ENCODE measurements around the gene C15orf62. TPM values are rescaled to one million over a fixed set of nuclear protein-coding genes. Genes with fewer than 3 reads are reported as not detected.

Gene C15orf62
- total RNA-seq, 5 donors from 2014 or later (not counting 1 experiment from before 2014, with no cell fraction given) = 0.60 to 3.2 (median 2.4) TPM

GRCh38 chr15:40790718-40791117 is 20.9 kb downstream of the C15orf62 start:
- no CpG with 5 or more reads among the region's 3 CpGs for WGBS (ENCODE audit: insufficient coverage)
- peaks cover 14% of the 10 kb centered on the region for H3K36me3 Mint-ChIP-seq
- no peak for ATAC-seq (replicated peaks in 1 of 4)

GRCh38 chr15:40792394-40792793 is 22.6 kb downstream of the C15orf62 start:
- peaks cover 20% of the 10 kb centered on the region for H3K36me3 Mint-ChIP-seq
- ATAC-seq (replicated peaks in 1 of 4) = no peak
- Histone ChIP-seq H3K27me3 (replicated peaks in 1 of 2; ENCODE audit: control insufficient read depth in 2 of 2, extremely low read depth in 1 of 2, insufficient read depth in 2 of 2, low read length in 1 of 2) (no peaks in the 10 kb centered on the region), H3K4me3 (ENCODE audit: control insufficient read depth in 1 of 2, extremely low read depth in 1 of 2, low read length in 1 of 2) (no peak overlapping the region), H3K36me3 (ENCODE audit: control insufficient read depth in 2 of 2, extremely low read depth in 1 of 2, insufficient read depth in 1 of 2, low read length in 1 of 2) (peaks cover 0 to 16% of the 10 kb centered on the region in 2 donors), H3K27ac (ENCODE audit: low read length) (no peak overlapping the region), H3K9me3 (no peaks in the 10 kb centered on the region), H3K4me1 (ENCODE audit: control insufficient read depth in 1 of 2, extremely low read depth in 1 of 2, insufficient read depth in 2 of 2, low read length in 2 of 2) (peaks cover 0 to 15% of the 10 kb centered on the region in 2 experiments)
- no CpG with 5 or more reads among the region's 3 CpGs for WGBS (ENCODE audit: insufficient coverage)
- H3K4me1 Mint-ChIP-seq = peaks cover 21 to 35% (median 27%) of the 10 kb centered on the region in 3 donors
- POLR2A ChIA-PET = interaction anchor here in 1 of 2 donors (0.6 kb wide), 1 partner anchor 125 kb away, joined by 3 read pairs; no protein-coding TSS in a partner anchor
- no peak overlapping the region for H3K27ac Mint-ChIP-seq
- no peaks in the 10 kb centered on the region for H3K9me3 Mint-ChIP-seq
- no peak overlapping the region for H3K4me3 Mint-ChIP-seq
- no peaks in the 10 kb centered on the region for H3K27me3 Mint-ChIP-seq
- CTCF ChIA-PET = interaction anchor here in 1 of 2 donors (0.7 kb wide), 1 partner anchor 27 kb away, joined by 5 read pairs; no protein-coding TSS in a partner anchor
- no peak for DNase-seq

More at GRCh38 chr15:40790718-40791117, 20.9 kb downstream of the C15orf62 start:
- POLR2A ChIA-PET = no interaction called here
- Mint-ChIP-seq H3K27ac (no peak overlapping the region), H3K4me3 (no peak overlapping the region), H3K4me1 (peaks cover 23 to 38% (median 27%) of the 10 kb centered on the region in 3 donors), H3K9me3 (no peaks in the 10 kb centered on the region), H3K27me3 (no peaks in the 10 kb centered on the region)
- H3K4me1 ChIP-seq (ENCODE audit: control insufficient read depth in 1 of 2, extremely low read depth in 1 of 2, insufficient read depth in 2 of 2, low read length in 2 of 2) = peaks cover 3 to 22% of the 10 kb centered on the region in 2 experiments
- H3K9me3 ChIP-seq = no peaks in the 10 kb centered on the region
- no peak for DNase-seq
- no peaks in the 10 kb centered on the region for H3K27me3 ChIP-seq (replicated peaks in 1 of 2; ENCODE audit: control insufficient read depth in 2 of 2, extremely low read depth in 1 of 2, insufficient read depth in 2 of 2, low read length in 1 of 2)
- H3K36me3 ChIP-seq (ENCODE audit: control insufficient read depth in 2 of 2, extremely low read depth in 1 of 2, insufficient read depth in 1 of 2, low read length in 1 of 2) = peaks cover 0 to 13% of the 10 kb centered on the region in 2 donors
- H3K27ac ChIP-seq (ENCODE audit: low read length) = no peak overlapping the region
- H3K4me3 ChIP-seq (ENCODE audit: control insufficient read depth in 1 of 2, extremely low read depth in 1 of 2, low read length in 1 of 2) = no peak overlapping the region
- CTCF ChIA-PET = no interaction called here

GRCh38 chr15:40793216-40793989 is 23.6 kb downstream of the C15orf62 start:
- POLR2A ChIA-PET = interaction anchor here in 1 of 2 donors (0.7 kb wide), 1 partner anchor 1318 kb away, joined by 10 read pairs; no protein-coding TSS in a partner anchor
- H3K9me3 Mint-ChIP-seq = no peaks in the 10 kb centered on the region
- no peaks in the 10 kb centered on the region for H3K27me3 ChIP-seq (replicated peaks in 1 of 2; ENCODE audit: control insufficient read depth in 2 of 2, extremely low read depth in 1 of 2, insufficient read depth in 2 of 2, low read length in 1 of 2)
- peaks cover 0 to 5% of the 10 kb centered on the region in 2 experiments for H3K4me1 ChIP-seq (ENCODE audit: control insufficient read depth in 1 of 2, extremely low read depth in 1 of 2, insufficient read depth in 2 of 2, low read length in 2 of 2)
- whole genome bisulfite sequencing (ENCODE audit: insufficient coverage) = 64% methylated on average over 7 of the region's 9 CpGs
- H3K36me3 Mint-ChIP-seq = peaks cover 25% of the 10 kb centered on the region
- H3K27ac ChIP-seq (ENCODE audit: low read length) = no peak overlapping the region
- no peaks in the 10 kb centered on the region for H3K27me3 Mint-ChIP-seq
- H3K9me3 ChIP-seq = no peaks in the 10 kb centered on the region
- ATAC-seq (replicated peaks in 1 of 4) = no peak
- no peak overlapping the region for H3K4me3 Mint-ChIP-seq
- peaks cover 18 to 31% (median 25%) of the 10 kb centered on the region in 3 donors for H3K4me1 Mint-ChIP-seq
- H3K36me3 ChIP-seq (ENCODE audit: control insufficient read depth in 2 of 2, extremely low read depth in 1 of 2, insufficient read depth in 1 of 2, low read length in 1 of 2) = peaks cover 0 to 16% of the 10 kb centered on the region in 2 donors
- CTCF ChIA-PET = interaction anchor here in 1 of 2 donors (0.6 to 0.7 kb wide), 2 partner anchors 90 to 242 kb away, joined by 3 to 9 read pairs; no protein-coding TSS in a partner anchor
- no peak overlapping the region for H3K4me3 ChIP-seq (ENCODE audit: control insufficient read depth in 1 of 2, extremely low read depth in 1 of 2, low read length in 1 of 2)
- DNase-seq = no peak
- H3K27ac Mint-ChIP-seq = no peak overlapping the region

GRCh38 chr15:40796041-40796440 is 26.3 kb downstream of the C15orf62 start:
- H3K36me3 Mint-ChIP-seq = peaks cover 41% of the 10 kb centered on the region
- H3K36me3 ChIP-seq (ENCODE audit: control insufficient read depth in 2 of 2, extremely low read depth in 1 of 2, insufficient read depth in 1 of 2, low read length in 1 of 2) = peaks cover 0 to 21% of the 10 kb centered on the region in 2 donors
- WGBS (ENCODE audit: insufficient coverage) = 100% methylated on average over 1 of the region's 2 CpGs
- POLR2A ChIA-PET = no interaction called here
- H3K27me3 Mint-ChIP-seq = no peaks in the 10 kb centered on the region
- no peak overlapping the region for H3K27ac ChIP-seq (ENCODE audit: low read length)
- no peak for ATAC-seq (replicated peaks in 1 of 4)
- CTCF ChIA-PET = no interaction called here
- no peaks in the 10 kb centered on the region for H3K27me3 ChIP-seq (replicated peaks in 1 of 2; ENCODE audit: control insufficient read depth in 2 of 2, extremely low read depth in 1 of 2, insufficient read depth in 2 of 2, low read length in 1 of 2)
- H3K4me3 Mint-ChIP-seq = no peak overlapping the region
- no peaks in the 10 kb centered on the region for H3K4me1 ChIP-seq (ENCODE audit: control insufficient read depth in 1 of 2, extremely low read depth in 1 of 2, insufficient read depth in 2 of 2, low read length in 2 of 2)
- peaks cover 22 to 35% (median 29%) of the 10 kb centered on the region in 3 donors for H3K4me1 Mint-ChIP-seq
- no peak overlapping the region for H3K27ac Mint-ChIP-seq
- no peak overlapping the region for H3K4me3 ChIP-seq (ENCODE audit: control insufficient read depth in 1 of 2, extremely low read depth in 1 of 2, low read length in 1 of 2)
- no peaks in the 10 kb centered on the region for H3K9me3 ChIP-seq
- H3K9me3 Mint-ChIP-seq = no peaks in the 10 kb centered on the region
- no peak for DNase-seq

GRCh38 chr15:40796512-40796911 is 26.7 kb downstream of the C15orf62 start:
- H3K9me3 ChIP-seq = no peaks in the 10 kb centered on the region
- H3K27ac Mint-ChIP-seq = no peak overlapping the region
- no peak overlapping the region for H3K4me3 Mint-ChIP-seq
- POLR2A ChIA-PET = interaction anchor here in 1 of 2 donors (0.7 kb wide), 1 partner anchor 25 kb away, joined by 8 read pairs; no protein-coding TSS in a partner anchor
- peaks cover under 1 to 20% of the 10 kb centered on the region in 2 donors for H3K36me3 ChIP-seq (ENCODE audit: control insufficient read depth in 2 of 2, extremely low read depth in 1 of 2, insufficient read depth in 1 of 2, low read length in 1 of 2)
- ATAC-seq (replicated peaks in 1 of 4) (no peak), DNase-seq (no peak)
- CTCF ChIA-PET = interaction anchor here (0.7 to 0.9 kb wide), 2 partner anchors 44 to 62 kb away, joined by 3 to 15 read pairs; no protein-coding TSS in a partner anchor
- no peaks in the 10 kb centered on the region for H3K27me3 Mint-ChIP-seq
- H3K27ac ChIP-seq (ENCODE audit: low read length) = no peak overlapping the region
- WGBS (ENCODE audit: insufficient coverage) = no CpG with 5 or more reads among the region's 5 CpGs
- H3K27me3 ChIP-seq (replicated peaks in 1 of 2; ENCODE audit: control insufficient read depth in 2 of 2, extremely low read depth in 1 of 2, insufficient read depth in 2 of 2, low read length in 1 of 2) = no peaks in the 10 kb centered on the region
- H3K4me3 ChIP-seq (ENCODE audit: control insufficient read depth in 1 of 2, extremely low read depth in 1 of 2, low read length in 1 of 2) = no peak overlapping the region
- no peaks in the 10 kb centered on the region for H3K9me3 Mint-ChIP-seq
- no peaks in the 10 kb centered on the region for H3K4me1 ChIP-seq (ENCODE audit: control insufficient read depth in 1 of 2, extremely low read depth in 1 of 2, insufficient read depth in 2 of 2, low read length in 2 of 2)
- peaks cover 44% of the 10 kb centered on the region for H3K36me3 Mint-ChIP-seq
- H3K4me1 Mint-ChIP-seq = peaks cover 24 to 38% (median 34%) of the 10 kb centered on the region in 3 donors

- no peaks in the 10 kb centered on the region for H3K27me3 ChIP-seq (replicated peaks in 1 of 2; ENCODE audit: control insufficient read depth in 2 of 2, extremely low read depth in 1 of 2, insufficient read depth in 2 of 2, low read length in 1 of 2)
- H3K36me3 ChIP-seq (ENCODE audit: control insufficient read depth in 2 of 2, extremely low read depth in 1 of 2, insufficient read depth in 1 of 2, low read length in 1 of 2) = peaks cover 10 to 12% of the 10 kb centered on the region in 2 donors
- H3K4me1 Mint-ChIP-seq = peaks cover 38 to 49% (median 44%) of the 10 kb centered on the region in 3 donors
- H3K4me1 ChIP-seq (ENCODE audit: control insufficient read depth in 1 of 2, extremely low read depth in 1 of 2, insufficient read depth in 2 of 2, low read length in 2 of 2) = no peaks in the 10 kb centered on the region
- POLR2A ChIA-PET = interaction anchor here in 1 of 2 donors (0.7 kb wide), 1 partner anchor 72 kb away, joined by 15 read pairs; no protein-coding TSS in a partner anchor
- H3K4me3 ChIP-seq (ENCODE audit: control insufficient read depth in 1 of 2, extremely low read depth in 1 of 2, low read length in 1 of 2) = no peak overlapping the region
- CTCF ChIA-PET = interaction anchor here in 1 of 2 donors (0.7 kb wide), 1 partner anchor 208 kb away, joined by 3 read pairs; no protein-coding TSS in a partner anchor
- H3K27me3 Mint-ChIP-seq = no peaks in the 10 kb centered on the region
- peaks cover 34% of the 10 kb centered on the region for H3K36me3 Mint-ChIP-seq
- no peak for DNase-seq
- no peaks in the 10 kb centered on the region for H3K9me3 Mint-ChIP-seq
- no peak overlapping the region for H3K27ac ChIP-seq (ENCODE audit: low read length)
- no peak for ATAC-seq (replicated peaks in 1 of 4)
- 100% methylated on average over 1 of the region's 3 CpGs for WGBS (ENCODE audit: insufficient coverage)
- H3K27ac Mint-ChIP-seq = no peak overlapping the region
- H3K9me3 ChIP-seq = no peaks in the 10 kb centered on the region
- H3K4me3 Mint-ChIP-seq = no peak overlapping the region
These were observed 29.7 kb downstream of the C15orf62 start for GRCh38 chr15:40799523-40799922.
